KOPT-K1 (cell line): ENCODE results near the gene PTHLH.

Experiments used
- H3K27ac ChIP-seq: fragments of 200-600 bp; sonication (generic); 2 replicates; pipeline ENCODE4 v1.5.1; 2016; ENCODE audit warnings: antibody characterized with exemption, mild to moderate bottlenecking, low read depth, low read length; ENCODE audit not compliant: poor library complexity, severe bottlenecking
- H3K36me3 ChIP-seq: fragments of 200-600 bp; sonication (generic); 2 replicates; pipeline ENCODE4 v1.5.1; 2017; ENCODE audit warnings: antibody characterized with exemption, mild to moderate bottlenecking, low read length, moderate library complexity; ENCODE audit not compliant: insufficient read depth
- H3K9me3 ChIP-seq: fragments of 200-600 bp; sonication (generic); 2 replicates; pipeline ENCODE4 v1.5.1; 2017; ENCODE audit warnings: antibody characterized with exemption, low read length, mild to moderate bottlenecking; ENCODE audit not compliant: insufficient read depth, poor library complexity, severe bottlenecking

PTHLH gene

GRCh38 chr12:27966870-27967269 lies 5.7 kb downstream of the PTHLH start:
- H3K9me3 ChIP-seq = no peaks in the 10 kb centered on the region
- H3K36me3 ChIP-seq = no peaks in the 10 kb centered on the region
- H3K27ac ChIP-seq = no peak overlapping the region

GRCh38 chr12:27965966-27966365 lies 6.6 kb downstream of the PTHLH start:
- Histone ChIP-seq H3K27ac (no peak overlapping the region), H3K36me3 (no peaks in the 10 kb centered on the region), H3K9me3 (no peaks in the 10 kb centered on the region)

- H3K9me3 ChIP-seq = no peaks in the 10 kb centered on the region
- no peaks in the 10 kb centered on the region for H3K36me3 ChIP-seq
- H3K27ac ChIP-seq = no peak overlapping the region
Observed at GRCh38 chr12:27965411-27965810, 7.1 kb downstream of the PTHLH start.

GRCh38 chr12:27964123-27964522 lies 8.4 kb downstream of the PTHLH start:
- no peak overlapping the region for H3K27ac ChIP-seq
- no peaks in the 10 kb centered on the region for H3K9me3 ChIP-seq
- H3K36me3 ChIP-seq = no peaks in the 10 kb centered on the region

- Histone ChIP-seq H3K36me3 (no peaks in the 10 kb centered on the region), H3K9me3 (no peaks in the 10 kb centered on the region)
Observed at GRCh38 chr12:27960821-27961220, 11.7 kb downstream of the PTHLH start.

GRCh38 chr12:27958675-27959074 lies 13.9 kb downstream of the PTHLH start:
- no peaks in the 10 kb centered on the region for H3K9me3 ChIP-seq
- no peak overlapping the region for H3K27ac ChIP-seq
- H3K36me3 ChIP-seq = no peaks in the 10 kb centered on the region

More at GRCh38 chr12:27960821-27961220, 11.7 kb downstream of the PTHLH start:
- H3K27ac ChIP-seq = no peak overlapping the region

GRCh38 chr12:27957366-27957765 lies 15.2 kb downstream of the PTHLH start:
- H3K36me3 ChIP-seq = no peaks in the 10 kb centered on the region
- no peaks in the 10 kb centered on the region for H3K9me3 ChIP-seq
- H3K27ac ChIP-seq = no peak overlapping the region

- Histone ChIP-seq H3K27ac (no peak overlapping the region), H3K36me3 (no peaks in the 10 kb centered on the region), H3K9me3 (no peaks in the 10 kb centered on the region)
Observed at GRCh38 chr12:27953817-27954216, 18.7 kb downstream of the PTHLH start.

GRCh38 chr12:27953348-27953747 lies 19.2 kb downstream of the PTHLH start:
- no peaks in the 10 kb centered on the region for H3K36me3 ChIP-seq
- no peak overlapping the region for H3K27ac ChIP-seq
- H3K9me3 ChIP-seq = no peaks in the 10 kb centered on the region

- H3K27ac ChIP-seq = no peak overlapping the region
- no peaks in the 10 kb centered on the region for H3K36me3 ChIP-seq
- no peaks in the 10 kb centered on the region for H3K9me3 ChIP-seq
Observed at GRCh38 chr12:27952510-27952909, 20.0 kb downstream of the PTHLH start.

GRCh38 chr12:27951898-27952297 lies 20.6 kb downstream of the PTHLH start:
- H3K27ac ChIP-seq = no peak overlapping the region

GRCh38 chr12:27946421-27946820 lies 26.1 kb downstream of the PTHLH start:
- H3K27ac ChIP-seq = no peak overlapping the region
- H3K36me3 ChIP-seq = no peaks in the 10 kb centered on the region
- no peaks in the 10 kb centered on the region for H3K9me3 ChIP-seq

More at GRCh38 chr12:27951898-27952297, 20.6 kb downstream of the PTHLH start:
- H3K9me3 ChIP-seq = no peaks in the 10 kb centered on the region
- no peaks in the 10 kb centered on the region for H3K36me3 ChIP-seq

GRCh38 chr12:27940756-27941402 lies 31.7 kb downstream of the PTHLH start:
- Histone ChIP-seq H3K27ac (no peak overlapping the region), H3K36me3 (no peaks in the 10 kb centered on the region), H3K9me3 (no peaks in the 10 kb centered on the region)

- Histone ChIP-seq H3K36me3 (no peaks in the 10 kb centered on the region), H3K9me3 (no peaks in the 10 kb centered on the region), H3K27ac (no peak overlapping the region)
Observed at GRCh38 chr12:27940245-27940644, 32.3 kb downstream of the PTHLH start.

GRCh38 chr12:27937768-27938167 lies 34.8 kb downstream of the PTHLH start:
- Histone ChIP-seq H3K36me3 (no peaks in the 10 kb centered on the region), H3K9me3 (no peaks in the 10 kb centered on the region), H3K27ac (no peak overlapping the region)

- Histone ChIP-seq H3K36me3 (no peaks in the 10 kb centered on the region), H3K9me3 (no peaks in the 10 kb centered on the region), H3K27ac (no peak overlapping the region)
Observed at GRCh38 chr12:27936196-27936595, 36.3 kb downstream of the PTHLH start.
